Stimulated activated CD4-positive, alpha-beta T cell treated with anti-CD3 and anti-CD28 coated beads, Interleukin-1b, Interleukin-23, amount 100 ng/mL, for 1 hour (primary cell): ENCODE results near the gene STARD13.

Experiments
- DNase-seq, 2 donors: peaks; one replicate each; pipeline ENCODE4 v3.0.0-alpha.2; 2020; ENCODE audit warnings: low read depth in 2 of 2

Gene STARD13

GRCh38 chr13:33310245-33311038 lies 24.9 kb upstream of the STARD13 start:
- no peak for DNase-seq

- DNase-seq: no peak
These were observed 23.3 kb upstream of the STARD13 start for GRCh38 chr13:33308863-33309262.

- no peak for DNase-seq
These were observed 22.3 kb upstream of the STARD13 start for GRCh38 chr13:33307843-33308242.

- DNase-seq: no peak
These were observed 18.5 kb upstream of the STARD13 start for GRCh38 chr13:33303855-33304597.

GRCh38 chr13:33299626-33300025 lies 14.1 kb upstream of the STARD13 start:
- DNase-seq: no peak

- no peak for DNase-seq
These were observed 11.4 kb upstream of the STARD13 start for GRCh38 chr13:33296793-33297425.

- no peak for DNase-seq
These were observed 7.2 kb upstream of the STARD13 start for GRCh38 chr13:33292712-33293111.

GRCh38 chr13:33290421-33290965 lies 4.9 kb upstream of the STARD13 start:
- DNase-seq: no peak

- DNase-seq: no peak
These were observed 4.4 kb upstream of the STARD13 start for GRCh38 chr13:33289966-33290365.

- DNase-seq: no peak
These were observed 1.8 kb upstream of the STARD13 start for GRCh38 chr13:33287142-33287882.

- DNase-seq: no peak
These were observed 573 bp upstream of the STARD13 start for GRCh38 chr13:33286128-33286527.

- no peak for DNase-seq
These were observed 639 bp downstream of the STARD13 start for GRCh38 chr13:33284916-33285315.

- DNase-seq: no peak
These were observed 1.5 kb downstream of the STARD13 start for GRCh38 chr13:33284031-33284430.

- no peak for DNase-seq
These were observed 2.2 kb downstream of the STARD13 start for GRCh38 chr13:33283195-33283911.

- no peak for DNase-seq
These were observed 3.5 kb downstream of the STARD13 start for GRCh38 chr13:33281951-33282595.

- no peak for DNase-seq
These were observed 4.6 kb downstream of the STARD13 start for GRCh38 chr13:33280923-33281322.

- no peak for DNase-seq
These were observed 5.2 kb downstream of the STARD13 start for GRCh38 chr13:33280279-33280905.

GRCh38 chr13:33279414-33280278 lies 5.9 kb downstream of the STARD13 start:
- DNase-seq: no peak

- DNase-seq: no peak
These were observed 6.6 kb downstream of the STARD13 start for GRCh38 chr13:33278913-33279312.
